ENCODE measurements around the gene AAMP. TPM values are rescaled to one million over a fixed set of nuclear protein-coding genes. Genes with fewer than 3 reads are reported as not detected.

Gene AAMP
- polyA plus RNA-seq, 6 donors from 2014 or later = 80.7 to 109 (median 96.4) TPM

DNA sequence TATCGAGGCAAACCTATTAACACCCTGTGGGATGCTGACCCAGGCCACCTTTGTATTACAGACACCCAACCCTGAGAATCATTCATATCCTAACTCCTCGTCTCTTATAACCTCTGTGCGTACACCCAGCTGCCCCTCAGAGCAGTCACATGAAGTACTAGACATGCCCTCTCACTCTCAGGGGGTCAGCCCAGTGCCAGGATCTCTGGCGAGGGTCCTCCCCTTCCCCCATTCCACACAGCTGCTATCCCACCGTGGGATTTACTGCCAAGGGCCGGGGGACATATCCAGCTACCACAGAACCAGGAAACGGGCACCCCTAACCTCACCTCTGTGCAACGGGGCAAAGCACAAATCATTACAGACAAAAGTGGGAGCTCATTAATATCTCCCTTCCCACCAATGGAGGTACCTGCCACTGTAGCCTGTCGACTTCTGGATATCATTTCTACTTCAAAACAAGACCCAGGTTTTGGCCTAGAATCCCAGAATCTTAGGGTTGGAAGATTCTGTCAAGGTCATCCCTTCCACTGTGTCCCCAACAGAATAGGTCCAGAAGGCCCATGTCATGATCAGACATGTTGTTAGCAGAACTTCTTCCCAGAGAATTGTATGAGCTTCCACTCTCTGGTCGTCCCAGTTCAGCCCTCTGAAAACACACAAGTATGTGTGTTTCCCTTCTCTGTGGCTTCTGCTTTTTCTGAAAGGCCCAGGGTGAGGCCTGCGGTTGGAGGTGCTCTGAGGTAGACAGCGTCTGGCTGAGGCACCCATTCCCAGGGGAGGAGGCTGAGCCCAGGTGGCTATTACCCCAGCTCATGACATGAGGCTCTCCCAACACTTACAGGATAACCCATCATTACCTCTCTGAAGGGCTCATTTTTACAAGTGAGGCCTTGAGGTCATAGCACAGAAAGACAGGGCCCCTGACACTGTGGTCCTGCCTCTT, 20.7 kb upstream of the AAMP start:
- H3K36me3 Mint-ChIP-seq = no peaks in the 10 kb centered on the region
- H3K27ac Mint-ChIP-seq = peak overlapping the region; percentile 95 to 100 (median 99)
- DNase-seq (peak; percentile 93), ATAC-seq (ENCODE audit: low read depth in 2 of 2) (peak; percentile 70 to 71)
- H3K4me3 Mint-ChIP-seq = peak overlapping the region; percentile 65 to 95 (median 90)
- H3K4me1 Mint-ChIP-seq = peaks cover 68 to 88% (median 86%) of the 10 kb centered on the region in 3 donors
- no peaks in the 10 kb centered on the region for H3K9me3 Mint-ChIP-seq
- H3K27me3 Mint-ChIP-seq = no peaks in the 10 kb centered on the region

- Mint-ChIP-seq H3K4me1 (peaks cover 74 to 91% (median 89%) of the 10 kb centered on the region in 3 donors), H3K27ac (peak overlapping the region; percentile 95 to 100 (median 99)), H3K9me3 (no peaks in the 10 kb centered on the region), H3K27me3 (no peaks in the 10 kb centered on the region), H3K36me3 (no peaks in the 10 kb centered on the region), H3K4me3 (peak overlapping the region; percentile 65 to 95 (median 90))
- DNase-seq = no peak
- ATAC-seq (ENCODE audit: low read depth in 2 of 2) = no peak
Measured at GRCh38 chr2:218289639-218290315, 19.8 kb upstream of the AAMP start.

DNA sequence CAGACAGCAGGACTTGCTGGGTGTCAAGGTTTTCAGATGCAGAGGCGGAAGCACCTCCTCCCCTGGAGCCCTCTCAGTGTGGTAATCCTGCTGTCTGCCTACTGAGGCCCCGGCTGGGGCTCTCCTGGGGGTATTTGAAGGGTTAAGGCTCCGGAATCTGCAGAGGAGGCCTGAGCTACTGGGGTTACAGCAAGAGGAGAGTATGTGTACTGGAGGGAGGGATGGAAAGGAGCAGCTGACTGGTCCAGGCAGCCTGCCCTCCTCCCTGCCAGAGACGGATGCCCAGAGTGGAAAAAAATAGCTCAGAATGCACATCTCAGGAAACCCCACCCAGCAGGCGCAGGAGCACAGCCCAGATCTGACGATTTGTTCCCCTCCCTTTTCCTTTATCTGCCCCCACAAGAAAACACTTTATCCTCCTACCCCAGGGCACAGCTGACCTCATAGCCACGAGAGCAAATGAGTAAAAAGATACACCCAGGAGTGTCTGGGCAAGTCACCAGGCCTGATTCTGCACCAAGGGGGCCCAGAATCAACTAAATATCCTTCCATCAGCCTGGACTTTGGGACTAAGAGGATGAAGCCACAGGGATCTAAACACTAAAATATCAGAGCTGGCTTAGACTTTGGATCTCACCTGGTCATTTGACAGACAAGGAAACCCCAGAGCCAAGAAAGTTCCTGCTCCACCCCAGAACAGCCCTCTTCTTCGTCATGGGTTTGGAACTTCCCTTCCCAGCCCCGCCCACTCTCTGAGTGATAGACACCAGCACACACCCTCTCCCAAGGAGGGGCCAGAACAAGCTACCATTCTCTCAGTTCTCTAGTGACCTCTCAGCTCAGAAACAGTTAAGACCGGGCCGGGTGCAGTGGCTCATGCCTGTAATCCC, 16.9 kb upstream of the AAMP start:
- Mint-ChIP-seq H3K4me3 (peak overlapping the region; percentile 90 to 98 (median 92)), H3K36me3 (peaks cover 0 to 2% of the 10 kb centered on the region in 2 donors), H3K4me1 (peaks cover 64 to 89% (median 89%) of the 10 kb centered on the region in 3 donors), H3K9me3 (no peaks in the 10 kb centered on the region), H3K27me3 (no peaks in the 10 kb centered on the region), H3K27ac (peak overlapping the region; percentile 99 to 100 (median 100))
- DNase-seq (peak; percentile 83), ATAC-seq (ENCODE audit: low read depth in 2 of 2) (peak; percentile 69 to 73)

GRCh38 chr2:218285604-218286003, 15.7 kb upstream of the AAMP start:
- Mint-ChIP-seq H3K9me3 (no peaks in the 10 kb centered on the region), H3K36me3 (peaks cover 0 to 8% of the 10 kb centered on the region in 2 donors), H3K27ac (peak overlapping the region; percentile 99 to 100 (median 100)), H3K4me1 (peaks cover 59 to 83% (median 82%) of the 10 kb centered on the region in 3 donors), H3K27me3 (no peaks in the 10 kb centered on the region), H3K4me3 (peak overlapping the region; percentile 49 to 98 (median 91))
- ATAC-seq (ENCODE audit: low read depth in 2 of 2) = no peak
- no peak for DNase-seq

GRCh38 chr2:218284106-218284811, 14.3 kb upstream of the AAMP start:
- ATAC-seq (ENCODE audit: low read depth in 2 of 2) = no peak
- peak overlapping the region in 1 of 8 donors; percentile 9 for H3K4me3 Mint-ChIP-seq
- H3K27me3 Mint-ChIP-seq = no peaks in the 10 kb centered on the region
- H3K9me3 Mint-ChIP-seq = no peaks in the 10 kb centered on the region
- H3K27ac Mint-ChIP-seq = peak overlapping the region in 4 of 6 donors; percentile 87 to 100 (median 100)
- no peak for DNase-seq
- peaks cover 60 to 82% (median 70%) of the 10 kb centered on the region in 3 donors for H3K4me1 Mint-ChIP-seq
- peaks cover 6 to 15% of the 10 kb centered on the region in 2 donors for H3K36me3 Mint-ChIP-seq

GRCh38 chr2:218282173-218282991, 12.4 kb upstream of the AAMP start:
- H3K4me1 Mint-ChIP-seq = peaks cover 52 to 71% (median 55%) of the 10 kb centered on the region in 3 donors
- H3K36me3 Mint-ChIP-seq = peaks cover 6 to 20% of the 10 kb centered on the region in 2 donors

GRCh38 chr2:218281449-218281848, 11.5 kb upstream of the AAMP start:
- H3K4me3 Mint-ChIP-seq = peak overlapping the region in 1 of 8 donors; percentile 4
- no peaks in the 10 kb centered on the region for H3K9me3 Mint-ChIP-seq
- no peak for ATAC-seq (ENCODE audit: low read depth in 2 of 2)
- no peaks in the 10 kb centered on the region for H3K27me3 Mint-ChIP-seq
- no peak for DNase-seq
- H3K36me3 Mint-ChIP-seq = peaks cover 6 to 30% of the 10 kb centered on the region in 2 donors
- peaks cover 43 to 71% (median 53%) of the 10 kb centered on the region in 3 donors for H3K4me1 Mint-ChIP-seq
- H3K27ac Mint-ChIP-seq = peak overlapping the region in 3 of 6 donors; percentile 39 to 84 (median 70)

More at GRCh38 chr2:218282173-218282991, 12.4 kb upstream of the AAMP start:
- H3K9me3 Mint-ChIP-seq = no peaks in the 10 kb centered on the region
- no peak overlapping the region for H3K4me3 Mint-ChIP-seq
- H3K27me3 Mint-ChIP-seq = no peaks in the 10 kb centered on the region
- ATAC-seq (ENCODE audit: low read depth in 2 of 2) (no peak), DNase-seq (no peak)
- H3K27ac Mint-ChIP-seq = peak overlapping the region in 5 of 6 donors; percentile 65 to 87 (median 78)

DNA sequence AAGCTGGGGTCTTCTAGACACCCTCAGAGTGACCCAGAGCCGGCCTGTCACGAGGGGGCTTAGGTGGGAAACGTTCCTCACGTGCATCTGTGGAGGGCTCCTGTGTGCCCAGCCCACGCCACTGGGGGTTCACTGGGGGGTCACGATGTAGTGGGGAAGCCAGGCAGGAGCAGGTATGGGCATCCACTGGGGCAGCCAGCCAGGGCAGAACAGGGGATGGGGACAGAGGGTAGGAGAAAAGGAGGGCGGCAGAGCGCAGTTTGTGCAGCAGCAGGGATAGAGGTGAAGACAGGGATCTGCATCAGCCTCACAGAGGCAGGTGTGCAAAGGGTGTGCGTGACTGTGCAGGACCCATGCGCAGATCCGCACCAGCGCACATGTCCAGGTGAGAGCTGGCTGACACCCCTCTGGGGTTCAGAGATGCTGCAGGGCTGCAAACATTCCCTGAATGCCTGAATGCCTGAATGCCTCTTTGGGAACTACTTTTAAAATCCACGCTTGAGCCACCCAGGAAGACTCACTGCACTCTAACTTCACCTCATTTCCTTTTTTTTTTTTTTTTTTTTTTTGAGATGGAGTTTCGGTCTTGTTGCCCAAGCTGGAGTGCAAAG, 10.4 kb upstream of the AAMP start:
- Mint-ChIP-seq H3K9me3 (no peaks in the 10 kb centered on the region), H3K27ac (peak overlapping the region in 3 of 6 donors; percentile 42 to 80 (median 46)), H3K4me1 (peaks cover 32 to 70% (median 43%) of the 10 kb centered on the region in 3 donors), H3K36me3 (peaks cover 6 to 30% of the 10 kb centered on the region in 2 donors), H3K27me3 (no peaks in the 10 kb centered on the region), H3K4me3 (peak overlapping the region in 1 of 8 donors; percentile 44)
- no peak for DNase-seq
- no peak for ATAC-seq (ENCODE audit: low read depth in 2 of 2)

- no peaks in the 10 kb centered on the region for H3K27me3 Mint-ChIP-seq
- no peak for DNase-seq
- ATAC-seq (ENCODE audit: low read depth in 2 of 2) = no peak
- peaks cover 38 to 74% (median 41%) of the 10 kb centered on the region in 3 donors for H3K4me1 Mint-ChIP-seq
- H3K36me3 Mint-ChIP-seq = peaks cover 6 to 30% of the 10 kb centered on the region in 2 donors
- no peak overlapping the region for H3K4me3 Mint-ChIP-seq
- H3K27ac Mint-ChIP-seq = peak overlapping the region in 5 of 6 donors; percentile 13 to 74 (median 42)
- H3K9me3 Mint-ChIP-seq = no peaks in the 10 kb centered on the region
Measured at GRCh38 chr2:218278531-218279360, 8.8 kb upstream of the AAMP start.

DNA sequence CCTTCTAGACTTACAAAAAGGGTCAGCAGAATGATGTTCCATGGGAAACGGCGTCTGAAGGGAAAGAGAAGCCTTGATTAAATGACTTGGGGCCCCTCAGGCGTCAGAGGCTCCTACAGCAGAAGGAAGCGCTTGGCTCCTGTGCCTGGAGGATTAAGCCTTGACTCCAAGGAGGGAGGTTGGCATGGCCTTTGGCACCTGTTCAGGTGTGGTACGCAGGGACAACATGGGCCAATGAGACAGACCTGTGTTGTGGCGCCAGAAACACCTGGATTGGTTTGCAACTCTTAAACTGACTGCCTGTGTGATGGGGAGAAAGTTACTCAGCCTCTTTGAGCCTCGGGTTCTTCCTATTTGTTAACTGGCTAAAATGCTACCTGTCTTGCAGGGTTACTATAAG, 8.0 kb upstream of the AAMP start:
- DNase-seq = no peak
- H3K9me3 Mint-ChIP-seq = no peaks in the 10 kb centered on the region
- no peak for ATAC-seq (ENCODE audit: low read depth in 2 of 2)
- H3K4me1 Mint-ChIP-seq = peaks cover 37 to 74% (median 41%) of the 10 kb centered on the region in 3 donors
- no peak overlapping the region for H3K4me3 Mint-ChIP-seq
- no peaks in the 10 kb centered on the region for H3K27me3 Mint-ChIP-seq
- peak overlapping the region in 3 of 6 donors; percentile 74 to 94 (median 74) for H3K27ac Mint-ChIP-seq
- H3K36me3 Mint-ChIP-seq = peaks cover 6 to 30% of the 10 kb centered on the region in 2 donors

All from naive B cell (primary cell).